Esophagus muscularis mucosa (tissue), 3 donors: ENCODE data around the gene PDIA6.

Experiments used
- CTCF ChIP-seq, 3 experiments: fragments of 200-600 bp in 2 of 3; fragments of 450-650 bp in 1 of 3; sonication (generic) in 2 of 3; IDR thresholded peaks; one replicate each; pipeline ENCODE4 v1.5.1; 2017 to 2019; ENCODE audit warnings: antibody characterized with exemption in 3 of 3, mild to moderate bottlenecking in 2 of 3, moderate library complexity in 1 of 3
- POLR2A ChIP-seq: fragments of 450-650 bp; IDR thresholded peaks from one replicate; pipeline ENCODE4 v1.6.1; 2017; ENCODE audit warnings: antibody characterized with exemption, moderate library complexity, mild to moderate bottlenecking, low read depth

- TF ChIP-seq CTCF (IDR thresholded peaks at IDR 0.05) (no peak), POLR2A (no peak)
Measured at GRCh38 chr2:10844097-10844496, 31.5 kb upstream of the PDIA6 start.
